NOMO-1 treated with dmso at 0.1 percent for 144 hours (cell line): ENCODE data around the gene FZD8.
"Not testable (repeated sequence)": the region's sequence is repeated elsewhere in the genome, so short reads cannot be mapped to it uniquely, and the experiment has no call there.

Source experiments
- DNase-seq: peaks from one replicate; lab custom pipeline; 2025; ENCODE audit not compliant: unreplicated experiment; lab: John Stamatoyannopoulos, UW

The FZD8 gene

GRCh38 chr10:35642035-35642792 is at the start of gene FZD8:
Gene FZD8 (minus strand): TSS chr10:35642296. CDS start chr10:35641429, 867 bp downstream.
- peak; percentile 48 for DNase-seq

DNA sequence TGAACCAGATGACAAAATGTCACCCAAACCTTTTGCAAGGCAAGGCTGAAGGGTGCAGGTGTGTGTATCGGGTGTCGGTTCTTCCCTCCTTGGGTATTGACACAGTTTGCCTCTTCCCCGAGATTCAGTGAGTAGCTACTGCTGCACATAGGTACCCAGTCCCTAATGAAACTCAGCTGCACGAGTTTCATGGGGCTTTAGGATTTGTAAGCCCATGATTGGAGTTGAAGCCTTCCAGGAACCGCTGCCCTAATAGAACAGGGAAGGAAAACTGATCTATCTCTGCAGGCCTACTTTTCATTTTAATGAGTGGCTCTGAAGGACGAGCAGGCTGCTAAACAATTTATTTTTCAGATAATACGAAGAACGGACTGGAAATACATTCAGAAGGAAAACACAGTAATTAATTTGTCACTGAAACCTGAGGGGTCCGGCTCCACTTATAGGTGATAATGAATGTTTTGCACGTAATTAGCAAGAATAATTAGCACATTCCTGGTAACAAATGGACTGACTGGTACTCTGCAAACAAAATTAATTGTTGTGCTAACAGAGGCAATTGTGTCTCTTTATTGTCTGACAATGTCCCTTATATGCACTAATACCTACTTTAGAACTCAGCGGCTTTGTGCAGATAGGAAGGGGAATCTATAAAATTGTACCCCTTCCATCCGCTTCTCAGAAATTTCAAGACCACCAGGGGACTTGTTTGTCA is 49.6 kb upstream of the FZD8 start:
- DNase-seq, result no peak

DNA sequence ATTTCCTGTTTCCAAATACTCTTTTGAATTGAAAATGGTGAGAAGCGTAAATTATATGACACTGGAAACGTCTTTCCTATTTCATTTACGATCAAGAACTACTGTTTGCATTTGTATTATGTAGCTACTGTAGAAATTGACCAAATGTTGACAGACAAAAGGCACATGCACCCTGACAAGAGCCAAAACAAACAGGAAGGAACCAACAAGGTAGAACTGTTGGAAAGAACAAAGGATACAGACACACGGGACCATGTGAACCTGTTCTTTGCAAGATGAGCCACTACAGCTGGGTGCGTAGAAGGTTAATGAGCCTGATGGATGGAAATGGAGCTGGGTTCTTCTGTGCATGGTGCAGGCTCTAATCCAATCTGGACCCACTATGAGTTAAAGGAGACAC is 48.4 kb upstream of the FZD8 start:
- no peak for DNase-seq

DNA sequence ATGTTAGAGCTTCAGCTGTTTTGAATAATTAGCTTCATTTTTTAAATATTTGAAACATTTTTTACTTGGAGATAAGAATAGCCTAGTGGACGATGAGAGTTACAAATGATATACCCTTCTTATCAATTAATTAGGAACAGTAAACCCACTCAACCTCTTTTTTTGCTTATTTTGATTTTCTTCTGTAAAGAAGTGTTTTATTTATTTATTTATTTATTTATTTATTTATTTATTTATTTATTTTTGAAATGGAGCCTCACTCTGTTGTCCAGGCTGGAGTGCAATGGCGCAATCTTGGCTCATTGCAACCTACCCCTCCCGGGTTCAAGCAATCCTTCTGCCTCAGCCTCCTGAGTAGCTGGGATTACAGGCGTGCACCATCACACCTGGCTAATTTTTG is 43.8 kb upstream of the FZD8 start:
- not testable (repeated sequence) for DNase-seq

- no peak for DNase-seq
These were observed 43.3 kb upstream of the FZD8 start for GRCh38 chr10:35685402-35685801.

GRCh38 chr10:35684586-35684985 is 42.5 kb upstream of the FZD8 start:
- no peak for DNase-seq

DNA sequence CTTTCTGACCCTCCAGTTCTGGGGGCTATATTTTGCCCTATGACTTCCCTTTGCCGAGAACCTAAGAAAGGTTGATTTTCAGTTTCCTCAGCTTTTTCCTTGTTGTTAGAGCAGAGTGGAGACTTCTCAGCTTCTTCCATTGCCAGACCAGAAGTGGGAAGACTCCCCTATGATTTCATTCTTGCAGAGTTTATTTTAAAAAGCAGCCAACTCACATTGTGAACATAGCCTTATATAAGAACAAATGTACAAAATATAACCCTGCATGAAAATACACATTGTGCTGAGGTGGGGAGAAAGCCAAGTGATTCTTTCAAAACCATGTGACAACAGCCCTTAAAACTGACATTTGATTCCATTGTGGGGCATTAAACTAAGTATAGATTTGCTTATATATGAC is 33.8 kb upstream of the FZD8 start:
- no peak for DNase-seq

- DNase-seq, result no peak
These were observed 32.7 kb upstream of the FZD8 start for GRCh38 chr10:35674843-35675242.

DNA sequence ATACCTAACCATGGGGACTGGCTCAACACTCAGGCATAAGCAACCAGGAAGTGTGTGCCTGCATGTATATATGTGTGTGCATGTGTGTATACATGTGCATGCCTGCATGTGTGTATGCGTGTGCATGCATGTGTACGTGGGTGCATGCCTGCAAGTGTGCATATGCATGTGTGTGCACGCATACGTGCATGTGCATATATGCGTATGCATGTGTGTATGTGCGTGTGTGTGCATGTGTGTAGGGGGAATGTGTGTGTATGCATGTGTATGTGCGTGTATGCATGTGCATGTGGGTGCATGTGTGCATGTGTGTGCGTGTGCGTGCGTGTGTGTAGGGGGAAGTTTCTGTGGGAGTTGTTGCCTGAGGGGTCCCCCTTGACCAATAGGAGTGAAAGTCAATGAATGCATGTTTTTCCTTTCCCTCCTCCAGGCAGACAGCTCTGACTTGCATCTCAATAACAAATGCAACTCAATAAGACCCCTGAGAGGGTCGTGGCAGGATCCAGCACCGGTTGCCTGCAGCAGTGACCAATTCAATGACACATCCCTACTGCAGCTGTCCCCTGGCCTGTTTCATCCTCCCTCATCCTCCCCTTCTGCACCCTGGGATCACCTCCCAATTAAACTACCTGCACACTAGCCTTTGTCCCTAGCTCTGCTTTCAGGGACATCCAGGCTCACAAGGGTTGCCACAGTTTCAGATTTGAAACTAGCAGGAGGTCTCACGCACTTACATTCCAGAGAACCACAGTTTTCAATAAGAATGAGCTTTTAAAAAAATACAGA is 27.0 kb upstream of the FZD8 start:
- DNase-seq, result no peak

DNA sequence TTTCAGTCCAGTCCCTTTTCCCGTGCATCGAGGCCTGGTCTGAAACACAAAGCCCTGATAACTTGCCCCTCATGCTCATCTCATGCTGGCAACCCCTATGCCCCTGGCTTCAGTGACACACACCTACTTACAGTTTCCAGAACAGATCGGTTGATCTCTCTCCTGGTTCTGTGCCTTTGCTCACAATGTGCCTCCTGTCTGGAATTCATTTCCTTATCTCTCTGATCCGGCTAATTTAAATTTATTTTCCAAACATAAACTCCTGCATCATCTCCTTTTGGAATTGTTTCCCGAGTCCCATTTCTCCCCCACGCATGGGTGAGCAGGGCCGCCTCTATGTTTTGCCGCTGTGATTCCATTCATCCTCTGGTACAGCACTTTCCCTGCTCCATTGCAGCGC is 25.9 kb upstream of the FZD8 start:
- no peak for DNase-seq

DNA sequence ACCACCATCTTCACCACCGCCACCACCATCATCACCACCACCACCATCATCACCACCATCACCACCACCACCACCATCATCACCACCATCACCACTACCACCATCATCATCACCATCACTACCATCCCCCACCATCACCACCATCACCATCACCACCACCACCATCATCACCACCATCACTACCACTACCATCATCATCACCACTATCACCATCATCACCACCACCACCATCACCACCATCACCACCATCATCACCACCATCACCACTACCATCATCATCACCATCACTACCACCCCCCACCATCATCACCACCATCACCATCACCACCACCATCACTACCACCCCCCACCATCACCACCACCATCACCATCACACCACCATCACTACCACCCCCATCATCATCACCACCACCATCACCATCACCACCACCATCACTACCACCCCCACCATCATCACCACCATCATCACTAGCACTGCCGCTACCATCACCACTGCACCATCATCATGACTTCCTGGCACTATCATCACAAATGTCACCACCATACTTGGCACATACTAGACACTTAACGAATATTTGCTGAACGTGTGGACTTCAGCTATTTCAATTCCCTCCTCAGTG is 25.3 kb upstream of the FZD8 start:
- DNase-seq, result no peak

GRCh38 chr10:35661236-35661635 is 19.1 kb upstream of the FZD8 start:
- no peak for DNase-seq

DNA sequence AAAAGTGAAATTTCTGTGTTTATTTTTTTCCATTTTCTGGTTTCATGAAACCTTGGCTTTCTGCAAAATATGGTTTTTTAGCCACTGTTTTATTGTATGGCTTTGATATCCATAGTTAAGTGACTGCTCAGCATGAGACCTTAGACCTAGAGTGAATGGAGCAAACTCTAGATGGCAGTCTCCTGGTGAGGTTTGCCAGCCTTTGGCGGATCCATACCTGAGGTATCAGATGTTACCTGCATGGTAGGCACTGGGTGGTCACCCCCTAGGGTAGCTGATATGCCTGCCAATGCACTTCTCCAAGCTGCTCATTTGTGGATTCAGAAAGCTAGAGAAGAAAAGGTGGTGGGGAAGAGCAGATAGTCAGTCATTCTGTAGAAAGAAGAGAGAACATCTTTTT is 17.4 kb upstream of the FZD8 start:
- DNase-seq, result no peak

DNA sequence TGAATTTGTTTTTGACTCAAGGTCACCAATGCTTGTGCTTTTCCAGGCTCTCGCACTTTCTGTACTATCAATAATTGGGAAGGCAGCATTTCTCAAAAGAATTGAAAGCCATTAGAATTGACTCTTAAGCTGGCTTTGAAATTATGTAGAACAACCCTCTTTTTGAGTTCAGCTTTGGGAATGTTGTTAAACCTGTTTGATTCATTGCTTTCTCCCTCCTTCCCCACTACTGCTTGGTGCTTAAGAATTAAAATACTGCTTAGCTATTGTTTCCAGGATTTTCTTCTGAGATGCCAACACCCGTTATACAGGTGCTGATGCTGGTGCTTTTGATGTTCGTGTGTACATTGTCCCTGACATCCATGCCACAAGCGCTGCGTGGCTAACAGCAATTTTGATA is 15.5 kb upstream of the FZD8 start:
- DNase-seq, result no peak

GRCh38 chr10:35652824-35653223 is 10.7 kb upstream of the FZD8 start:
- DNase-seq, result no peak

DNA sequence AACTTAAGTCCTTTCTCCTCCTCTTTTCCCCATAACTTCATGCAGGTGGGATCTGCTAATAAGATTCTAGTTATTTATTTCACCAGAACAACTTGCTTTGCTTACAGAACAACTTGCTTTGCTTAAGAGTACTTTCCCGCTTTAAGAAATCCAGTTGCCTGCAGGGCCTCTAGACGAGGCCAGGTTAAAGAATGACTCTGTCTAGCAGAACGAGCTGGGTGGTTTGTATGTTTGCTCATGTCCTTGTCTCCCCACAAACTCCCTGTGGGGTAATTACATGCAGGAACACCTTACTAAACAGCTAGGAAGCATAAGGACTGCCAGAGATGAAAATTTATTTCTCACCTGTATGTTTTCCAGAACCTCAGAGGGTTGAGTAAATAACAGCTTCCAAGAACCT is 8.8 kb upstream of the FZD8 start:
- no peak for DNase-seq

GRCh38 chr10:35644050-35644950 is 2.2 kb upstream of the FZD8 start:
- DNase-seq, result no peak

GRCh38 chr10:35643151-35644049 is 1.3 kb upstream of the FZD8 start:
- peak; percentile 33 for DNase-seq

DNA sequence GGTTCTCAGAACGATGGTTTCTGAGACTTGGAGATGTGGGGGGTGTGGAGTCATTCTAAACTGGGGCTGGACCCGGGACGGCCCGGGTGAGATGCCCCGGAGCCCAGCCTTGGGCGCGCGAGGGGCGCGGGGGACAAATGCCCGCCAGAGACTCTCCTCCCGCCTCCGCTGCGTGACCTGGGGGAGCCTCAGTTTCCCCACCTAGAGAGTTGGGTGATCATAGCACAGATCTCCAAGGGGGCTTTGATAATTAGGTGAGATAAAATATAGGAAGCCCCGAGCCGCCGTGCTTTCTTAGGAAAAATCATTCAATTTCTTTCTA is 658 bp upstream of the FZD8 start:
- DNase-seq, result no peak

DNA sequence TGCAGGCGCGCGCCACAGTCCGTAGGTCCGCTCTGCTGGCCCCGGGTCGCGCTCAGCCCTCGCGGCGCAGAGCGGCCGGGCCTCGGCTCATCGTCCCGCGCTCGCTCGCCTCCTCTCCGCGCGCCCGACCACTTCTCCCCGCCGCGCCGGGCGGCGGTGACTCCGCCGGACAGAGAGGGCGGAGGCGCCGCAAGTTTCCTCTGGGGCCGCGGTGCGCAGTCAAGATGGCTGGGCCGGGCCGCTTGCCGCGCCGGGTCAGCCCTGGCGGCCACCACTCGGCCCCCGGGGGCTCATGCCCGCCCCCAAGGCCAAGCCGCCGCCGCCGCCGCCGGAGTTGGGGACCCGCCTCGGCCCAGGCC is 441 bp downstream of the FZD8 start:
- DNase-seq, result no peak
